Endothelial cell of umbilical vein (primary cell): ENCODE measurements around the gene C4BPA. TPM values are rescaled to one million over a fixed set of nuclear protein-coding genes. Genes with fewer than 3 reads are reported as not detected.

Experiments used
- BruUV-seq: library from RNA; stranded (reverse); fragments of 400-500 nt; replicated peaks from 2 replicates; lab custom pipeline; 2021; lab: Mats Ljungman, UMichigan
- CTCF ChIA-PET: fragments of 300-600, 350-600 bp; sonication (Branson Sonifier 250); formaldehyde crosslinking; loops from one replicate; lab custom pipeline; 2021; ENCODE audit warnings: antibody characterized with exemption, inconsistent platforms; lab: Charles Lee
- POLR2A ChIA-PET: fragments of 300-600, 350-600 bp; sonication (Branson Sonifier 250); formaldehyde crosslinking; loops from one replicate; lab custom pipeline; 2021; ENCODE audit warnings: antibody characterized with exemption, inconsistent platforms; lab: Charles Lee
- DNase-seq: peaks from one replicate; pipeline ENCODE4 v3.0.0-alpha.2; 2011; ENCODE audit warnings: low read depth, low spot score
- FAIRE-seq: peaks from 2 replicates; lab custom pipeline; 2011; peaks lifted over from hg19 to GRCh38; lab: Jason Lieb, UNC
- H2AFZ ChIP-seq: 2 replicates; pipeline ENCODE4 v1.6.0; 2012; ENCODE audit warnings: low read depth, low read length, control low read depth, inconsistent platforms
- H3K27ac ChIP-seq: 2 replicates; pipeline ENCODE4 v1.5.1; 2011; ENCODE audit warnings: low read depth, mild to moderate bottlenecking, control low read depth, low read length, moderate library complexity; ENCODE audit not compliant: insufficient read depth
- H3K27me3 ChIP-seq, 2 experiments: 2 replicates each; pipeline versions ENCODE4 v1.6.0 to v1.6.1; 2011; ENCODE audit warnings: low read length in 2 of 2, mixed read lengths in 1 of 2; ENCODE audit not compliant: control insufficient read depth in 2 of 2, insufficient read depth in 2 of 2
- H3K36me3 ChIP-seq, 2 experiments: 2 replicates in 1 of 2; 3 replicates in 1 of 2; pipeline ENCODE4 v1.5.1; 2011; ENCODE audit warnings: low read length in 2 of 2, mild to moderate bottlenecking in 1 of 2, moderate library complexity in 1 of 2; ENCODE audit not compliant: control insufficient read depth in 2 of 2, insufficient read depth in 2 of 2; ENCODE audit errors: extremely low read depth in 1 of 2
- H3K4me1 ChIP-seq: 3 replicates; pipeline ENCODE4 v1.5.1; 2011; ENCODE audit warnings: mild to moderate bottlenecking, low read length; ENCODE audit not compliant: control insufficient read depth, insufficient read depth; ENCODE audit errors: extremely low read depth
- H3K4me2 ChIP-seq: 2 replicates; pipeline ENCODE4 v1.6.1; 2011; ENCODE audit warnings: low read length, control low read depth, mixed read lengths; ENCODE audit not compliant: insufficient read depth
- H3K4me3 ChIP-seq, 3 experiments: fragments of 200-600 bp in 1 of 3; sonication (generic), shearing (Covaris generic) in 1 of 3; replicated peaks in 1 of 3; 2 replicates each; pipeline ENCODE4 v1.5.1; 2011 to 2016; ENCODE audit warnings: control low read depth in 3 of 3, low read length in 3 of 3, mild to moderate bottlenecking in 2 of 3, inconsistent platforms in 1 of 3, low read depth in 1 of 3, moderate library complexity in 1 of 3; ENCODE audit not compliant: insufficient read depth in 1 of 3
- H3K79me2 ChIP-seq: 2 replicates; pipeline ENCODE4 v1.6.0; 2012; ENCODE audit warnings: low read length, inconsistent platforms; ENCODE audit not compliant: control insufficient read depth, insufficient read depth
- H3K9ac ChIP-seq: replicated peaks from 2 replicates; pipeline ENCODE3; 2011; ENCODE audit warnings: low read length, control low read depth; ENCODE audit not compliant: insufficient read depth; ENCODE audit errors: extremely low read depth
- H3K9me1 ChIP-seq: replicated peaks from 3 replicates; pipeline ENCODE4 v1.6.0; 2011; ENCODE audit warnings: mild to moderate bottlenecking, low read length; ENCODE audit not compliant: control insufficient read depth, insufficient read depth; ENCODE audit errors: extremely low read depth
- H3K9me3 ChIP-seq: replicated peaks from 2 replicates; pipeline ENCODE4 v1.5.1; 2012; ENCODE audit warnings: low read length, inconsistent platforms; ENCODE audit not compliant: control insufficient read depth, insufficient read depth
- H4K20me1 ChIP-seq: replicated peaks from 2 replicates; pipeline ENCODE3; 2011; ENCODE audit warnings: mild to moderate bottlenecking, low read length; ENCODE audit not compliant: control insufficient read depth, insufficient read depth; ENCODE audit errors: extremely low read depth
- CTCF ChIP-seq, 2 donors: IDR thresholded peaks; 1 replicate in 1 of 2; 2 replicates in 1 of 2; pipeline ENCODE4 v1.5.1; 2011; ENCODE audit warnings: low read length in 2 of 2, mild to moderate bottlenecking in 2 of 2, moderate library complexity in 2 of 2, control low read depth in 1 of 2, inconsistent platforms in 1 of 2, low read depth in 1 of 2; ENCODE audit not compliant: insufficient read depth in 1 of 2; ENCODE audit errors: extremely low read depth in 1 of 2
- JUN ChIP-seq: IDR thresholded peaks from 2 replicates; pipeline ENCODE4 v1.6.1; 2011; ENCODE audit warnings: borderline replicate concordance, low read depth; ENCODE audit not compliant: insufficient read length, insufficient read depth
- MAX ChIP-seq: IDR thresholded peaks from 2 replicates; pipeline ENCODE4 v1.6.1; 2011; ENCODE audit not compliant: insufficient read depth, insufficient read length
- MYC ChIP-seq: IDR thresholded peaks from one replicate; pipeline ENCODE4 v1.6.1; 2011; ENCODE audit warnings: mild to moderate bottlenecking, low read depth, low read length
- POLR2A ChIP-seq: IDR thresholded peaks from 2 replicates; pipeline ENCODE4 v1.6.1; 2012; ENCODE audit warnings: low read depth, mild to moderate bottlenecking, control low read depth, low read length
- POLR2AphosphoS5 ChIP-seq: IDR thresholded peaks from 2 replicates; pipeline ENCODE4 v1.6.1; 2012; ENCODE audit warnings: low read depth, mild to moderate bottlenecking, control low read depth, low read length, moderate library complexity; ENCODE audit not compliant: insufficient read depth
- dilution Hi-C: fragments of 300-500 bp; cut with MboI; formaldehyde crosslinking; loops from one replicate; pipeline ENCODE4 v1.15.0; 2019; ENCODE audit warnings: low sequenced_read_pairs; ENCODE audit not compliant: extremely low pct_ligation_motif_present
- intact Hi-C: fragments of 100-400 bp; cut with micrococcal nuclease; formaldehyde crosslinking; loops from one replicate; pipeline ENCODE4 v1.10.0; 2022
- polyA plus RNA-seq, 4 experiments: library from polyadenylated mRNA; depleted of rRNA in 3 of 4; stranded (reverse) in 3 of 4; unstranded in 1 of 4; fragments of >200 nt; gene quantifications; 2 replicates each; pipeline versions ENCODE4 v1.2.1 to v1.2.3, GENCODE V29; 2011 to 2012; ENCODE audit warnings: missing spikeins in 1 of 4
- total RNA-seq: library from RNA; stranded (reverse); gene quantifications from 2 replicates; pipeline ENCODE4 v1.2.3, GENCODE V29; 2021

Gene C4BPA
- total and polyA plus RNA-seq, 2 donors (not counting 3 experiments of a cell fraction or from before 2014, with no cell fraction given): not detected

DNA sequence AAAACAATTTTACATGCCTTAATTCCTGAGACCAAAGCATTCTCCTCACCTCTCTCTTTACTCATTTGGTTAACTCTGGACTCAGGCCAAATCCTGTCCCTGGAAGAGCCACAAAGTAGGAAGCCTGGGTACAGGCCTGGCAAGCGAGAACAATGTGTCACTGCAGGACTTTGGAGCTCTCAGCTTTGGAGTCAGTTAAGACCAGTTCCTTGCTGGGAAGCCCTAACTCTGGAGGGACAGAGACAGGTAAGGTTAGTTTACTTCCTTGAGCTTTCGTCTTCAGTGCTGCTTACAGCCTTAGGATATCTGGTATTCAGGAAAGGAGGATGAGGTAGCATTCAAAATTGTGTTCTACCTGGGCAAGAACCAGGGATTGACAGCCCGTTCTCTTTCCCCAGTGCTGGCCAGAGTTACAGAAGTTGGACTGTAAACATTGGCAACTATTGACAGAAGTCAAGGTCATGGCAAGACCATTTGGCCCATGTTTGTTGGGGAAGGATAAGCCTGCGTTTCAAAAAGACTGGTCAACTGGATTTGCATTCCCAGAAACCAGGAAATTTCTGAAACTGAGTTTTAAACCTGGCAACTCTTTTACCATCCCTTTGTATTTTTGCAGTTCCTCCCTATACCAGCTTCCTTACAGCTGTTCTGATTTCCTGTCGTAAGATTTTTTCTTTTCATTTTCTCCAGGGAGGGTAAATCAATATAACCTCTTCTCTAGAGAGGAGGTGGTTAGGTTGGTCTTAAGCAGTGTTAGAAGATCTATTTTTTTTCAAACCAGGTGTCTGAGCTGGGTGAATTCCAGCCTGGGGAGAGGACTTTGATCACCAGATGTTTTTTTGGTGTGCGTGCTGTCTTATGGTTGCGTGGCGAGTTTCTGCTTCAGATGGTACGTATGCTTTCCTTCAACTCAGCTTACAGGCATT, 15.1 kb upstream of the C4BPA start, which contains the start of gene C4BPB:
Gene C4BPB (plus strand): TSS at position 160 of the 926 bp plus-strand sequence. CDS start 672 bp downstream, at position 832.
- Histone ChIP-seq H3K36me3 (no peaks in the 10 kb centered on the region), H3K9ac (no peak within 1 kb of the TSS), H3K4me1 (no peaks in the 10 kb centered on the region), H3K9me3 (no peaks in the 10 kb centered on the region), H3K9me1 (no peaks in the 10 kb centered on the region), H3K27me3 (peaks cover 0 to 2% of the 10 kb centered on the region in 2 experiments), H3K79me2 (no peaks in the 10 kb centered on the region), H4K20me1 (no peaks in the 10 kb centered on the region), H3K27ac (no peak within 1 kb of the TSS), H3K4me3 (no peak within 1 kb of the TSS), H3K4me2 (no peak within 1 kb of the TSS), H2AFZ (no peak within 1 kb of the TSS)
- CTCF ChIA-PET: interaction anchor here (1.0 to 4.7 kb wide), 4 partner anchors 9 to 410 kb away, joined by 3 to 18 read pairs (median 4); no protein-coding TSS in a partner anchor
- dilution Hi-C loops (no loop called here), intact Hi-C loops (no loop called here)
- DNase-seq (no peak), FAIRE-seq (no peak)
- POLR2A ChIA-PET: no interaction called here
- TF ChIP-seq POLR2AphosphoS5 (no peak), POLR2A (no peak)
- no TSS peak for BruUV-seq

DNA sequence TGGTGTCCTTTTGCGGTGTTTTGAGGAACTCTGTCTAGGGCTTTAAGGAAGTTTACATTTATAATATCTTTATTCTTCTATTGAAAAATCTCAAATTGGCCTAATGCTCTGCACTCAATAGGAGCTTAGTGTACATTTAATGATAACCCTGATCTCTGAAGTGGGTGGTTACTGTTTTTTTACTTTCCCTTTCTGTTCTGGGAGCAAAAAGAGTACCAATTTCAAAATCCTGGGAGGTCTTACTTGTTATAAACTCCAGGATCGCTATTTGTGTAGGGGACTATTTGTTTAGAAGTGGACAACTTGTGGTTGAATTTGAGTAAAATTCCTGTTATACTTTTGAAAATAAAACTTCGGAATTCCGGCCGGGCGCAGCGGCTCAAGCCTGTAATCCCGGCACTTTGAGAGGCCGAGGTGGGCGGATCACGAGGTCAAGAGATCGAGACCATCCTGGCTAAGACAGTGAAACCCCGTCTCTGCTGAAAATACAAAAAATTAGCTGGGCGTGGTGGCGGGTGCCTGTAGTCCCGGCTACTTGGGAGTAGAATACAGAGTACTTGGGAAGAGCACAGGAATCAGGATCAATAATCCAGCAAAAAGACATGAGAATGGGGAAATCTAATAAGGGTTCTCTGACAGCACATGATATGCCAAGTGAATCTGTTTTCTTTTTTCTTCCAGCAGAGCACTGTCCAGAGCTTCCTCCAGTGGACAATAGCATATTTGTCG, 14.2 kb upstream of the C4BPA start:
- H2AFZ ChIP-seq: no peak overlapping the region
- FAIRE-seq (no peak), DNase-seq (no peak)
- intact Hi-C loops (no loop called here), dilution Hi-C loops (no loop called here)
- BruUV-seq: no TSS peak
- no peaks in the 10 kb centered on the region for H3K79me2 ChIP-seq
- H3K9ac ChIP-seq: no peak overlapping the region
- H3K36me3 ChIP-seq: no peaks in the 10 kb centered on the region
- ChIA-PET POLR2A (no interaction called here), CTCF (interaction anchor here (1.5 to 4.7 kb wide), 2 partner anchors 10 to 315 kb away, joined by 5 to 18 read pairs; no protein-coding TSS in a partner anchor)
- no peaks in the 10 kb centered on the region for H3K9me1 ChIP-seq
- no peak overlapping the region for H3K4me3 ChIP-seq
- H3K27ac ChIP-seq: no peak overlapping the region
- no peaks in the 10 kb centered on the region for H3K4me1 ChIP-seq
- TF ChIP-seq POLR2A (no peak), CTCF (IDR thresholded peaks at IDR 0.05; ENCODE audit: extremely low read depth in 1 of 2, insufficient read depth in 1 of 2, low read depth in 1 of 2, low read length in 2 of 2) (no peak), MAX (no peak), MYC (no peak), JUN (no peak), POLR2AphosphoS5 (no peak)
- H3K27me3 ChIP-seq: no peaks in the 10 kb centered on the region
- no peak overlapping the region for H3K4me2 ChIP-seq
- H3K9me3 ChIP-seq: no peaks in the 10 kb centered on the region
- H4K20me1 ChIP-seq: no peaks in the 10 kb centered on the region
